K562 (cell line): Measurements from ENCODE around the gene FSCN2. TPM values are rescaled to one million over a fixed set of nuclear protein-coding genes. Genes with fewer than 3 reads are reported as not detected.

Source experiments
- ATAC-seq: fragments of 200-7000 bp; cut with Tn5 transposase; 3 replicates; pipeline ENCODE4 v1.9.1; 2020; ENCODE audit warnings: moderate library complexity
- BruUV-seq: library from RNA; stranded (reverse); fragments of 400-500 nt; replicated peaks from 2 replicates; lab custom pipeline; 2021; lab: Mats Ljungman, UMichigan
- CTCF ChIA-PET: fragments of 300-600 bp; formaldehyde crosslinking; extraction: SDS; loops from one replicate; lab custom pipeline; 2021; ENCODE audit warnings: low intra/inter-chr PET ratio; lab: Yijun Ruan, JAX
- POLR2A ChIA-PET: fragments of 300-600, 350-650 bp; sonication (Branson Sonifier 250); formaldehyde crosslinking; extraction: SDS; loops from one replicate; lab custom pipeline; 2021; ENCODE audit warnings: antibody characterized with exemption, inconsistent platforms; lab: Yijun Ruan, JAX
- DNase-seq, 4 experiments: peaks; one replicate each; pipeline versions ENCODE4 v3.0.0 to v3.0.0-alpha.2; 2011 to 2018; ENCODE audit warnings: low spot score in 3 of 4, mixed read lengths in 3 of 4; ENCODE audit errors: extremely low read depth in 1 of 4
- FAIRE-seq: peaks from 2 replicates; lab custom pipeline; 2011; peaks lifted over from hg19 to GRCh38; lab: Jason Lieb, UNC
- H2AFZ ChIP-seq: 2 replicates; pipeline ENCODE4 v1.6.0; 2011; ENCODE audit warnings: low read depth, low read length, control low read depth, inconsistent platforms
- H3K27ac ChIP-seq: fragments of 200-600 bp; 3 replicates; pipeline ENCODE4 v1.8.0; 2011; ENCODE audit warnings: low read depth, mild to moderate bottlenecking, control low read depth, inconsistent platforms, low read length, moderate library complexity, mixed read lengths; ENCODE audit errors: extremely low read depth
- H3K27me3 ChIP-seq, 2 experiments: fragments of 300-600 bp in 1 of 2; 2 replicates in 1 of 2; 3 replicates in 1 of 2; pipeline versions ENCODE4 v1.6.0 to v1.8.0; 2011; ENCODE audit warnings: inconsistent platforms in 2 of 2, low read length in 2 of 2, mild to moderate bottlenecking in 1 of 2, mixed read lengths in 1 of 2, moderate library complexity in 1 of 2; ENCODE audit not compliant: control insufficient read depth in 2 of 2, insufficient read depth in 2 of 2
- H3K36me3 ChIP-seq: fragments of 300-600 bp; 3 replicates; pipeline ENCODE4 v1.8.0; 2011; ENCODE audit warnings: mild to moderate bottlenecking, low read length, inconsistent platforms; ENCODE audit not compliant: control insufficient read depth, insufficient read depth
- H3K4me1 ChIP-seq, 2 experiments: fragments of 200-600 bp in 1 of 2; replicated peaks in 1 of 2; 2 replicates in 1 of 2; 3 replicates in 1 of 2; pipeline versions ENCODE4 v1.5.1 to v1.8.0; 2011; ENCODE audit warnings: inconsistent platforms in 2 of 2, low read length in 2 of 2, mild to moderate bottlenecking in 1 of 2, mixed read lengths in 1 of 2, moderate library complexity in 1 of 2; ENCODE audit not compliant: control insufficient read depth in 2 of 2, insufficient read depth in 2 of 2
- H3K4me2 ChIP-seq: 2 replicates; pipeline ENCODE4 v1.6.1; 2011; ENCODE audit warnings: low read length, control low read depth, inconsistent platforms, mixed read lengths; ENCODE audit not compliant: insufficient read depth
- H3K4me3 ChIP-seq: fragments of 200-600 bp; sonication (generic), shearing (Covaris generic); 2 replicates; pipeline ENCODE4 v1.5.1; 2016; ENCODE audit warnings: control low read depth, inconsistent platforms
- H3K79me2 ChIP-seq: fragments of 200-600 bp; 3 replicates; pipeline ENCODE4 v1.8.0; 2011; ENCODE audit warnings: low read length, inconsistent platforms; ENCODE audit not compliant: control insufficient read depth, insufficient read depth
- H3K9ac ChIP-seq, 2 experiments: 2 replicates each; pipeline versions ENCODE4 v1.6.0 to v1.6.1; 2011; ENCODE audit warnings: low read depth in 2 of 2, low read length in 2 of 2, control low read depth in 1 of 2, inconsistent platforms in 1 of 2, mild to moderate bottlenecking in 1 of 2, mixed read lengths in 1 of 2; ENCODE audit not compliant: insufficient read depth in 1 of 2
- H3K9me1 ChIP-seq: one replicate; pipeline ENCODE4 v1.6.0; 2011; ENCODE audit warnings: inconsistent platforms, mild to moderate bottlenecking, low read length, moderate library complexity; ENCODE audit not compliant: control insufficient read depth, insufficient read depth
- H3K9me3 ChIP-seq: replicated peaks from 2 replicates; pipeline ENCODE4 v1.5.1; 2011; ENCODE audit warnings: low read depth, low read length, inconsistent platforms; ENCODE audit not compliant: control insufficient read depth, insufficient read depth
- H4K20me1 ChIP-seq: replicated peaks from 2 replicates; pipeline ENCODE4 v1.6.1; 2011; ENCODE audit warnings: low read length, inconsistent platforms, mixed read lengths; ENCODE audit not compliant: control insufficient read depth, insufficient read depth
- MAFF ChIP-seq: IDR thresholded peaks from 2 replicates; pipeline ENCODE4 v1.6.1; 2012; ENCODE audit warnings: low read length, improper control_type of control experiment
- POLR2G ChIP-seq: fragments of 200-400 bp; formaldehyde crosslinking; IDR thresholded peaks from 2 replicates; pipeline ENCODE4 v1.6.1; 2017; ENCODE audit warnings: low read depth, mild to moderate bottlenecking, antibody characterized with exemption, low read length, moderate library complexity
- RBFOX2 ChIP-seq: fragments of 200-400 bp; formaldehyde crosslinking; IDR thresholded peaks from 2 replicates; pipeline ENCODE4 v1.6.1; 2017; ENCODE audit warnings: low read depth, mild to moderate bottlenecking, low read length, moderate library complexity
- SP1 ChIP-seq: sonication (generic); formaldehyde crosslinking; IDR thresholded peaks from 2 replicates; pipeline ENCODE4 v1.8.1; 2022; ENCODE audit warnings: mild to moderate bottlenecking, missing genetic modification reagents
- ZBTB1 ChIP-seq: sonication (generic); formaldehyde crosslinking; IDR thresholded peaks from 2 replicates; pipeline ENCODE4 v1.8.1; 2023; ENCODE audit warnings: missing genetic modification reagents, low read depth, mild to moderate bottlenecking, borderline replicate concordance
- WGBS: fragments of 100-300 bp; shearing (Covaris generic); methylation state at CpG from one replicate; pipeline ENCODE4 v1.1.6; 2016; ENCODE audit warnings: low coverage, mixed read lengths; ENCODE audit not compliant: insufficient coverage; ENCODE audit errors: missing lambda C conversion rate; 5-methylcytosine and 5-hydroxymethylcytosine counted together
- in situ Hi-C: fragments of 300-500 bp; cut with MboI; formaldehyde crosslinking; loops from 4 replicates; pipeline ENCODE4 v1.15.0; 2018; ENCODE audit warnings: inconsistent platforms, mixed read lengths
- intact Hi-C: fragments of 100-400 bp; cut with micrococcal nuclease; formaldehyde crosslinking; loops from 2 replicates; pipeline ENCODE4 v1.14.2; 2022
- polyA plus RNA-seq, 8 experiments: library from polyadenylated mRNA; depleted of rRNA in 4 of 8; stranded (reverse) in 5 of 8; unstranded in 3 of 8; fragments of >200 nt; fragmentation: Nextera tagmentation in 2 of 8; fragmentation: Illumina TruSeq in 1 of 8; extraction: Ambion mirVana in 2 of 8; extraction: Trizol in 1 of 8; gene quantifications; 2 replicates each; pipeline versions ENCODE4 v1.2.1 to v1.2.3, GENCODE V29; 2011 to 2014; ENCODE audit warnings: inconsistent platforms in 1 of 8, missing spikeins in 1 of 8
- total RNA-seq, 7 experiments: library from RNA; depleted of rRNA in 6 of 7; stranded (reverse); fragments of >200 nt in 6 of 7; fragmentation: Illumina TruSeq in 2 of 7; extraction: Trizol in 2 of 7; gene quantifications; 2 replicates each; pipeline versions ENCODE4 v1.2.1 to v1.2.3, GENCODE V29; 2011 to 2021; ENCODE audit warnings: low replicate concordance in 1 of 7

Gene FSCN2
- total and polyA plus RNA-seq, 9 of the 15 experiments (the other 6 are each of a cell fraction or from before 2014, with no cell fraction given): 0.08 TPM; not detected in 8

DNA sequence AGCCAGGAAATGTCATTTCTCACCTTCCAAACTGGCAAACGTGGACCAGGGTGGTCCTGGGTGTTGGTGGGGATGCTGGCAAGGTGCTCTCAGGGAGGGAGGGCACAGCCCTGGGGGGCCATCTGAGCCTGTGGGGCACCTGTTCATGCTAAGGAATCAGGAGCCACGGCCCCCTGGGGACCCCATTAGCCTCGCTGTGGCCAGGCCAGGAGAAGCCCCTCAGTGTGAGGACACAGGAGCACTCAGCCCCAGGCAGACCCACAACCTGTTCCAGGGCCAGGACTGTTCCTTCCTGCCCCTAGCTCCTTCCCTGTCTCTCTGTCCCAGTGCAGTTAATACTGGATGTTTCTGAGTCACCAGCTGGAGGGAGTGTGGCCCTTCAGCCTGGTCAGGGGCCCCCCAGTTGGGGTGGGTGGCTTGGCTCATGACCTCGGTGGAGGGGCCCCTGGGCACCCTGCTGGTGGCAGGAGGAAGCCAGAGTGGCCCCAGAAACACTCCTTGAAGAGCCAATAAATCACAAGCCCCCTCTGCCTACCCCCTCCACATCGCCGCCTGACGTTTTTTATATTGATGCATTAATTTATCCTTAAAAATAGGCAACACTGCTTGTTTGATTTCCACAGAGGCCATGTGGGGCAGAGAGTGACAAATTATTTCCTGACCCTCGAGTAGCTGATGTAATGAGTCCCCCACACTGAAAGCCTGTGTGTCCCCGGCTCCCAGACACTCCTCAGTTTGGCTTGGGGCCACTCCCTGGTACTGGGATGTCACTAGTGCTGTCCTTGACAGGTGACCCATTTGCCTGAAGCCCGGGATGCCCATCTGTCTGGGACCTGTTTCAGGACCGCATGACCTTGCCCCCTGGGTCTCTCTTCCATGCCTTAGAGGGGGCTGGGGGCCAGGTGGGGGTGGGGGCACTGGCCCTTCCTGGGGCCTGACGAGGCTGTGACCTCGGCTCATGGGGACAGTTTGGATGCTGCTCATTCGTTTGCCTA, 37.9 kb upstream of the FSCN2 start:
- H3K4me2 ChIP-seq: no peak overlapping the region
- H3K4me1 ChIP-seq: peaks cover 10 to 53% of the 10 kb centered on the region in 2 experiments; a peak in 4 of 5 replicates
- in situ Hi-C loops: no loop called here
- no peak for DNase-seq
- intact Hi-C loops: loop anchor here (10.0 kb wide), 1 partner anchor 195 kb away; the partner anchor contains the start of gene SLC38A10
- no peak overlapping the region for H3K4me3 ChIP-seq
- no peak overlapping the region for H2AFZ ChIP-seq
- CTCF ChIA-PET: no interaction called here
- no peak for FAIRE-seq
- WGBS: 49% methylated on average over 13 of the region's 14 CpGs
- no TSS peak for BruUV-seq
- H3K79me2 ChIP-seq: peaks cover 11% of the 10 kb centered on the region; the same call in 2 of the 3 replicates
- H3K9ac ChIP-seq: peak overlapping the region in 1 of 2 experiments; percentile 84; a peak in 2 of 4 replicates
- 0 out of 2 replicates have a peak, but pooled peaks have one; percentile 35 for TF ChIP-seq POLR2G
- TF ChIP-seq SP1 (CRISPR knock-in tag): no peak
- TF ChIP-seq ZBTB1 (CRISPR knock-in tag): no peak
- peak; percentile 38 for TF ChIP-seq RBFOX2
- no peak for TF ChIP-seq MAFF
- H3K27me3 ChIP-seq: no peaks in the 10 kb centered on the region
- ATAC-seq: no peak
- POLR2A ChIA-PET: interaction anchor here (0.5 to 4.3 kb wide), 11 partner anchors 10 to 311 kb away, joined by 3 to 46 read pairs (median 6); partner anchors contain the start of gene ACTG1
- no peaks in the 10 kb centered on the region for H3K9me1 ChIP-seq
- H3K27ac ChIP-seq: no peak overlapping the region
- H4K20me1 ChIP-seq: no peaks in the 10 kb centered on the region
- no peaks in the 10 kb centered on the region for H3K36me3 ChIP-seq
- no peaks in the 10 kb centered on the region for H3K9me3 ChIP-seq
